GM12891 (cell line): ENCODE measurements around the gene PSMB4.
"Not testable (repeated sequence)": the region's sequence is repeated elsewhere in the genome, so short reads cannot be mapped to it uniquely, and the experiment has no call there.

Source experiments
- PAX5 ChIP-seq: IDR thresholded peaks from 2 replicates; pipeline ENCODE4 v1.6.1; 2011; ENCODE audit warnings: low read length, moderate library complexity, mild to moderate bottlenecking; ENCODE audit not compliant: insufficient read depth, severe bottlenecking
- POLR2A ChIP-seq: IDR thresholded peaks from 2 replicates; pipeline ENCODE4 v1.6.1; 2011; ENCODE audit warnings: low read depth, low read length, control low read depth
- POLR2AphosphoS5 ChIP-seq: IDR thresholded peaks from 2 replicates; pipeline ENCODE4 v1.6.1; 2011; ENCODE audit warnings: low read depth, low read length, control low read depth
- POU2F2 ChIP-seq: IDR thresholded peaks from 2 replicates; pipeline ENCODE4 v1.6.1; 2011; ENCODE audit warnings: low read depth, mild to moderate bottlenecking, control low read depth, low read length, moderate library complexity
- SPI1 ChIP-seq: IDR thresholded peaks from 2 replicates; pipeline ENCODE4 v1.6.1; 2011; ENCODE audit warnings: low read depth, low read length, control low read depth
- TAF1 ChIP-seq: IDR thresholded peaks from 2 replicates; pipeline ENCODE4 v1.6.1; 2011; ENCODE audit warnings: low read depth, low read length, control low read depth

- TF ChIP-seq TAF1, POLR2A, POLR2AphosphoS5, SPI1, PAX5, POU2F2: not testable (repeated sequence)
These were observed 3.1 kb upstream of the PSMB4 start for GRCh38 chr1:151396265-151396664.
